Glomerular endothelial cell (primary cell): ENCODE measurements around the gene KDM5C. TPM values are rescaled to one million over a fixed set of nuclear protein-coding genes. Genes with fewer than 3 reads are reported as not detected.
A peak's percentile ranks its signal among the peaks of the same experiment; 100 is the strongest.

ENCODE experiments used
- DNase-seq: peaks from one replicate; pipeline ENCODE4 v3.0.0-alpha.2; 2011; ENCODE audit warnings: low read depth, low spot score; ENCODE audit errors: extremely low read depth
- total RNA-seq: library from RNA; depleted of rRNA; stranded (reverse); fragments of >200 nt; gene quantifications from 2 replicates; pipeline ENCODE4 v1.2.3, GENCODE V29; 2015

The KDM5C gene
- 84.3 and 116 TPM in 2 replicates for total RNA-seq

DNA sequence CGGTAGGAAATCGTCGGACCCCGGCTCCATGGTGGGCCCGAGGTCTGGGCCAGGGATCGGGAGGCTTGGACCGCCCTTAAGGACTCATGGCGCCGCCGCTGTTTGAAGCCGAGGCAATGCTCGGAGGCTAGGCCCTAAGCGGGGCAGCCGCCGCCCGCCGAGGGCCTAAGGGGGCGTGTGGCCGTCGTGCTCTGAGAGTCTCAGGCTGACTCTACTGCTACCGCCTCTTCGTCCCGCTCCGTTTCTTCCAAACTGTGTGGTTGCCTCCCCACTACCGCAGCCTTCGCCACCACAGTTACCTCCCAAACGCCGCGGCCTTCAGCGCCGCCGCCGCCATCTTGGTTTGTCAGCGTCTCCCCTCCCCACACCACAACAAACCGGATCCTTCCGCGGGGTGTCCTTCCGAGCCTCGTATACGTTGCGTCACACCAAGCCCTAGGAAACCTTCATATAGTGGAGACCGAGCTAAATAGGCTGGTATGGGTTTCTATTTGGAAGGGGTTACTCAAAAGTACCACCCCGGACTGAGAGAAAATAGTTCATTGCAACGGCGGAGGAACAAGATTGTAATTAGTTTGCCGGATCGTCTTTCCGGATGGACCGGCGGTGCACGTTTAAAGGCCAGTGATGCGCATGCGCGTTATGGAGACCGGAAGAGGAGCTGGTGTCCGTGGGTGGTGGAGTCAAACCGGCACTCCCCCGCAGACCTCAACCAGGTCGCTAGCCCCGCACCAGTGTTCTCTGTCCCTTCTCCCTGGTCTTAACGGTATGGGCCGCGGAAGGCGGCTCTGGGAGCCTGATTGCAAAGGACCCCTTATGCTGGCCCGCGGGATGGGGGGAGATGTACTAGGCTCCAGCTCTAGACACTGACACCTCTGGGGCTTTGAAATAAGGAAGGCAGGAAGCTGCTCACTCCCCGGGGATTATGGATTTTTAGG is at the start of gene KDM5C:
Gene KDM5C (minus strand): TSS at position 348 of the 938 bp plus-strand sequence. CDS start 318 bp downstream, at position 30.
- peak; percentile 93 for DNase-seq

GRCh38 chrX:53272808-53273337 is 47.9 kb upstream of the KDM5C start:
- DNase-seq, result no peak

GRCh38 chrX:53269536-53270107 is 44.6 kb upstream of the KDM5C start:
- DNase-seq, result no peak

DNA sequence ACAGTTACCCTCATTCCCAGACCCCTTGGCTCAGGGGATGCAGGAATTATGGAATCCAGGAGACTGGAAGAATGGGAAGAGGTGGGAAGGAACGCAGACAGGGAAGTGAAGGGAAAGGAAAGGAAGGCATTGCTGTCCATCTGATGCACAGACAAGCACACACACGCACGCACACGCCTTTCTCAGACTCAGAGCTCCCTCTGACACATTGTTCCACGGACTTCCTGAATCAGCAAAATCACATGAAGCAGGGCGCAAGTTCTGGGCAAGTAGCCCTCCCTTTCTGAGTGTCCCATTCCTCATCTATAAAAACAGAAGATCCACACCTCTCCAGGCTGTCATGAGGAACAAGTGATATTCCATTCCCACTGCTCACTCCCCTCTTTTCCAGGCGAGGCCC is 43.2 kb upstream of the KDM5C start:
- DNase-seq, result no peak

- no peak for DNase-seq
These were observed 41.9 kb upstream of the KDM5C start for GRCh38 chrX:53266914-53267313.

GRCh38 chrX:53265771-53266574 is 41.0 kb upstream of the KDM5C start:
- DNase-seq, result no peak

- no peak for DNase-seq
These were observed 38.6 kb upstream of the KDM5C start for GRCh38 chrX:53263597-53264094.

GRCh38 chrX:53262918-53263394 is 37.9 kb upstream of the KDM5C start:
- DNase-seq, result no peak

- no peak for DNase-seq
These were observed 37.3 kb upstream of the KDM5C start for GRCh38 chrX:53262189-53262917.

- DNase-seq, result no peak
These were observed 36.5 kb upstream of the KDM5C start for GRCh38 chrX:53261355-53261972.

GRCh38 chrX:53260836-53261235 is 35.8 kb upstream of the KDM5C start:
- DNase-seq, result no peak

DNA sequence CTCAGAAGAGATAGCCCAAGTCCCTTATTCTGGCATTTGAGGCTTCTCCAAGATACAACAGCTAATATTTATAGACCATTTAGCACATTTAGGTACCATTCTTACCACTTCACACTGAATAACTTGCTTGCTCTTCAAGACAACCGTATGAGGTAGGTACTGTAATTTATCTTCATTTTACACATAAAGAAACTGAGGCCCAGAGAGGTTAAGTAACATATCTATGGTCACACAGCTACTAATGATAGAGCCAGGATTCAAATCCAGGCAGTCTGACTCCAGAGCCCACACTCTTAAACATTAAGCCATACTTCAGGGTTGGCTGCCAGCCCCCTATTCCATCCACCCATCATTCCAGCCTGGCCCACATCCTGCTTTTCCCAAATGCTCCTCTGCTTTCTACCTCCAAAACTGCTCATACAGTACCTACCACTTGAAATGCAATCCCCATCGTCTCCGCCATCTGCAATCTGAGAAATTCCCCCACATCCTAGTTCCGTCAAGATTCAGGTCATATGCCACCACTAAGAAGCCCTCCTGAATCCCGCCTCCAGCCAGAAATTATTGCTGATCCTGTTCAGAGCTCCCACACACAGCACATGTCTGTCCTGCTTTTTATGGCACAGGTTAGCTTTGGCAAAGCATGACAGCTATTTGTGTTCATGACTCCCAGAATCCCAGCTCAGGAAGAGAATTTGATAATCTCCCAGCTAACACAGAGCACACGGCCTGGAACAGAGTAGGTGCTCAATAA is 32.8 kb upstream of the KDM5C start:
- no peak for DNase-seq

DNA sequence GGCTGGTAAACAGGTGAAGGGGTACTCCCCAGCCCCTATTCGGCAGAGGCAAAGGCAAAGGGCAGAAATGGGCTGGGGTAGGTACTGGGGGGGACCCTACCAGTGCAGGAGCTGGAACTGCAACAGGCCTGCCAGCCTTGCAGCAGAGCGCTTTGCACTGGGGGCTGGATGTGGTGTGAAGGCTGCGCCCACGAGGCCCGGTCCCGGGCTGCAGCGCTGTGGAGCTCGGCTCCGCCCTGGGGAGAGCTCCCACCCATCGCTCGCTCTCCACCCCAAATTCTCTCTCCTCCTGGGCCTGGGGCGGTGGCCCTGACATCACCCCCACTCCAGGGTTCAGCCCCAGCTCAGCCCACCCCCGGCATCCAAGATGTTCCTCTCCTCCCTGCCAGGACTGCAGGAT is 32.2 kb upstream of the KDM5C start:
- no peak for DNase-seq

- DNase-seq, result no peak
These were observed 31.5 kb upstream of the KDM5C start for GRCh38 chrX:53256446-53257041.

DNA sequence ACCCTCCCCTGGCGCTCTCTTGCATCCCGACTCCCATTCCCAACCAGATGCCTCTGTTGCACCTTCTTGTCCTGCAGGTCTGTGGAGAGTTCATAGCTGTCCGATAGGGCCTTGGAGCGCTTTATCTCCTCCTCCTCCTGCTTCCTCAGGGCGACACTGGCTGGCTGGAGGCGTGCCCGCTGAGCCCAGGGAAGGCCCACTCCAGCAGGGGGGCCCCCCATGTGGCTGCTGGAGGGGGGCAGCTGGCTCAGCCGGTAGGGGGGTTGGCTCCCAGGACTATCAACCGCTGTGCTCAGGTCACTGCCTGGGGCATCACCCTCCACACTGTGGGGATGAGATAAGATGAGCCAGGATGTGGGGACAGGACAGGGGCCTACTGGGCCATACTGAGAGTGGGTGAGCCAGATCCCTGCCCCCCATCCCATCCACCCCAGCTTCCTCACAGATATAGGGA is 30.8 kb upstream of the KDM5C start:
- no peak for DNase-seq

- no peak for DNase-seq
These were observed 29.8 kb upstream of the KDM5C start for GRCh38 chrX:53254570-53255461.

GRCh38 chrX:53253293-53254020 is 28.4 kb upstream of the KDM5C start:
- DNase-seq, result no peak
